Medulla oblongata (tissue), 1 donor: ENCODE measurements around the gene BCL2A1.
A peak's percentile ranks its signal among the peaks of the same experiment; 100 is the strongest.
"Not testable (repeated sequence)": the region's sequence is repeated elsewhere in the genome, so short reads cannot be mapped to it uniquely, and the experiment has no call there.

Experiments used
- DNase-seq: peaks from one replicate; pipeline ENCODE4 v3.0.0-alpha.2; 2015; ENCODE audit errors: extremely low spot score

Gene BCL2A1

GRCh38 chr15:79960502-79961212 is 10.3 kb downstream of the BCL2A1 start:
- no peak for DNase-seq

GRCh38 chr15:79957741-79958140 is 13.3 kb downstream of the BCL2A1 start:
- no peak for DNase-seq

- DNase-seq: no peak
Observed at GRCh38 chr15:79956354-79956939, 14.5 kb downstream of the BCL2A1 start.

- DNase-seq: peak; percentile 34
Observed at GRCh38 chr15:79954661-79955060, 16.3 kb downstream of the BCL2A1 start.

GRCh38 chr15:79953951-79954444 is 17.0 kb downstream of the BCL2A1 start:
- no peak for DNase-seq

- peak; percentile 57 for DNase-seq
Observed at GRCh38 chr15:79952329-79952728, 18.7 kb downstream of the BCL2A1 start.

GRCh38 chr15:79950247-79950646 is 20.7 kb downstream of the BCL2A1 start:
- no peak for DNase-seq

GRCh38 chr15:79948761-79949160 is 22.2 kb downstream of the BCL2A1 start:
- no peak for DNase-seq

- DNase-seq: no peak
Observed at GRCh38 chr15:79948095-79948695, 22.8 kb downstream of the BCL2A1 start.

GRCh38 chr15:79947009-79947408 is 24.0 kb downstream of the BCL2A1 start:
- DNase-seq: no peak

- no peak for DNase-seq
Observed at GRCh38 chr15:79944622-79945021, 26.4 kb downstream of the BCL2A1 start.

GRCh38 chr15:79943820-79944219 is 27.2 kb downstream of the BCL2A1 start:
- no peak for DNase-seq

GRCh38 chr15:79942741-79943481 is 28.1 kb downstream of the BCL2A1 start:
- DNase-seq: no peak

GRCh38 chr15:79939399-79939798 is 31.6 kb downstream of the BCL2A1 start:
- DNase-seq: no peak

- DNase-seq: no peak
Observed at GRCh38 chr15:79938143-79938542, 32.9 kb downstream of the BCL2A1 start.

GRCh38 chr15:79935556-79936201 is 35.3 kb downstream of the BCL2A1 start:
- not testable (repeated sequence) for DNase-seq

- no peak for DNase-seq
Observed at GRCh38 chr15:79933231-79933630, 37.8 kb downstream of the BCL2A1 start.

- DNase-seq: peak; percentile 35
Observed at GRCh38 chr15:79932447-79932846, 38.5 kb downstream of the BCL2A1 start.

GRCh38 chr15:79930516-79930915 is 40.5 kb downstream of the BCL2A1 start:
- DNase-seq: no peak

GRCh38 chr15:79929412-79929811 is 41.6 kb downstream of the BCL2A1 start:
- no peak for DNase-seq

GRCh38 chr15:79926116-79926515 is 44.9 kb downstream of the BCL2A1 start:
- DNase-seq: not testable (repeated sequence)

GRCh38 chr15:79924379-79924778 is 46.6 kb downstream of the BCL2A1 start:
- DNase-seq: no peak
